Brain microvascular endothelial cell (primary cell): ENCODE data around the gene NEU2.

Experiments
- DNase-seq: peaks from one replicate; pipeline ENCODE4 v3.0.0-alpha.2; 2020
- H3K27ac ChIP-seq: fragments of 250-450 bp; sonication (Bioruptor Pico); 2 replicates; pipeline ENCODE4 v1.5.1; 2020; ENCODE audit warnings: mild to moderate bottlenecking, moderate library complexity
- H3K27me3 ChIP-seq: fragments of 250-450 bp; sonication (Bioruptor Pico); replicated peaks from 2 replicates; pipeline ENCODE4 v1.5.1; 2020; ENCODE audit warnings: mild to moderate bottlenecking
- H3K36me3 ChIP-seq: fragments of 250-450 bp; sonication (Bioruptor Pico); replicated peaks from 2 replicates; pipeline ENCODE4 v1.5.1; 2020; ENCODE audit warnings: mild to moderate bottlenecking
- H3K4me3 ChIP-seq: 2 replicates; pipeline ENCODE4 v1.5.1; 2011; ENCODE audit warnings: low read depth, mild to moderate bottlenecking, control low read depth, low read length, moderate library complexity
- CTCF ChIP-seq: IDR thresholded peaks from 2 replicates; pipeline ENCODE4 v1.5.1; 2011; ENCODE audit warnings: low read depth, mild to moderate bottlenecking, moderate library complexity, low read length, control low read depth, inconsistent platforms; ENCODE audit errors: missing control alignments
- in situ Hi-C: cut with HindIII; loops from 2 replicates; pipeline ENCODE4 v1.10.0; 2017; ENCODE audit warnings: low sequenced_read_pairs, low pct_ligation_motif_present

The NEU2 gene

GRCh38 chr2:233081731-233082221, 49.3 kb downstream of the NEU2 start:
- no peak for DNase-seq
- no peaks in the 10 kb centered on the region for H3K27me3 ChIP-seq
- H3K27ac ChIP-seq: no peak overlapping the region
- TF ChIP-seq CTCF: no peak
- in situ Hi-C loops: loop anchor here (25.0 kb wide), 1 partner anchor 156 kb away; no protein-coding TSS in a partner anchor
- no peak overlapping the region for H3K4me3 ChIP-seq
- no peaks in the 10 kb centered on the region for H3K36me3 ChIP-seq

GRCh38 chr2:233082222-233082930, 49.9 kb downstream of the NEU2 start:
- no peak overlapping the region for H3K4me3 ChIP-seq
- no peaks in the 10 kb centered on the region for H3K36me3 ChIP-seq
- in situ Hi-C loops: loop anchor here (25.0 kb wide), 1 partner anchor 155 kb away; no protein-coding TSS in a partner anchor
- TF ChIP-seq CTCF: no peak
- H3K27ac ChIP-seq: no peak overlapping the region
- DNase-seq: no peak
- no peaks in the 10 kb centered on the region for H3K27me3 ChIP-seq

GRCh38 chr2:233082931-233083755, 50.7 kb downstream of the NEU2 start:
- no peak for DNase-seq
- no peak for TF ChIP-seq CTCF
- Histone ChIP-seq H3K27ac (no peak overlapping the region), H3K4me3 (no peak overlapping the region), H3K36me3 (no peaks in the 10 kb centered on the region), H3K27me3 (no peaks in the 10 kb centered on the region)
- in situ Hi-C loops: loop anchor here (25.0 kb wide), 1 partner anchor 154 kb away; no protein-coding TSS in a partner anchor

- Histone ChIP-seq H3K4me3 (no peak overlapping the region), H3K27ac (no peak overlapping the region)
- in situ Hi-C loops: loop anchor here (25.0 kb wide), 1 partner anchor 154 kb away; no protein-coding TSS in a partner anchor
Measured at GRCh38 chr2:233083782-233084181, 51.3 kb downstream of the NEU2 start.

GRCh38 chr2:233084488-233084887, 52.0 kb downstream of the NEU2 start:
- no peak for DNase-seq
- no peak for TF ChIP-seq CTCF
- H3K27me3 ChIP-seq: no peaks in the 10 kb centered on the region
- H3K27ac ChIP-seq: no peak overlapping the region
- in situ Hi-C loops: loop anchor here (25.0 kb wide), 1 partner anchor 153 kb away; no protein-coding TSS in a partner anchor
- H3K4me3 ChIP-seq: no peak overlapping the region
- H3K36me3 ChIP-seq: no peaks in the 10 kb centered on the region

More at GRCh38 chr2:233083782-233084181, 51.3 kb downstream of the NEU2 start:
- no peak for TF ChIP-seq CTCF
- no peaks in the 10 kb centered on the region for H3K36me3 ChIP-seq
- H3K27me3 ChIP-seq: no peaks in the 10 kb centered on the region
- DNase-seq: no peak
